Stomach smooth muscle (tissue), 2 donors: Measurements from ENCODE around the gene HPSE2.

ENCODE experiments used
- H3K27ac ChIP-seq: one replicate; pipeline ENCODE4 v1.7.0; 2013; ENCODE audit warnings: mild to moderate bottlenecking, low read length, inconsistent platforms
- H3K27me3 ChIP-seq, 2 donors: one replicate each; pipeline ENCODE4 v1.7.0; 2013; ENCODE audit warnings: low read length in 2 of 2; ENCODE audit not compliant: insufficient read depth in 2 of 2, control insufficient read depth in 1 of 2
- H3K36me3 ChIP-seq, 2 donors: one replicate each; pipeline ENCODE4 v1.7.0; 2013; ENCODE audit warnings: low read length in 2 of 2; ENCODE audit not compliant: control insufficient read depth in 2 of 2, insufficient read depth in 2 of 2
- H3K4me1 ChIP-seq: one replicate; pipeline ENCODE4 v1.7.0; 2013; ENCODE audit warnings: low read length; ENCODE audit not compliant: control insufficient read depth, insufficient read depth
- H3K4me3 ChIP-seq, 2 donors: one replicate each; pipeline ENCODE4 v1.7.0; 2013; ENCODE audit warnings: low read length in 2 of 2
- H3K9ac ChIP-seq, 2 donors: one replicate each; pipeline ENCODE4 v1.7.0; 2013; ENCODE audit warnings: low read length in 2 of 2, mild to moderate bottlenecking in 1 of 2
- H3K9me3 ChIP-seq, 2 donors: one replicate each; pipeline ENCODE4 v1.7.0; 2013; ENCODE audit warnings: low read length in 2 of 2; ENCODE audit not compliant: control insufficient read depth in 2 of 2
- donor health status: healthy.
- donor health status: Pancreatic carcinoma.

The HPSE2 gene

GRCh38 chr10:98664329-98665042 is 571.2 kb downstream of the HPSE2 start:
- H3K36me3 ChIP-seq: no peaks in the 10 kb centered on the region
- no peaks in the 10 kb centered on the region for H3K27me3 ChIP-seq
- no peak overlapping the region for H3K4me3 ChIP-seq
- H3K9ac ChIP-seq: no peak overlapping the region
- H3K9me3 ChIP-seq: peaks cover 2 to 9% of the 10 kb centered on the region in 2 donors
- H3K4me1 ChIP-seq: no peaks in the 10 kb centered on the region
- no peak overlapping the region for H3K27ac ChIP-seq

GRCh38 chr10:98659951-98660350 is 575.7 kb downstream of the HPSE2 start:
- Histone ChIP-seq H3K36me3 (no peaks in the 10 kb centered on the region), H3K9me3 (peaks cover 0 to 4% of the 10 kb centered on the region in 2 donors), H3K27me3 (no peaks in the 10 kb centered on the region), H3K4me3 (no peak overlapping the region), H3K4me1 (no peaks in the 10 kb centered on the region), H3K9ac (no peak overlapping the region), H3K27ac (no peak overlapping the region)

- Histone ChIP-seq H3K27me3 (no peaks in the 10 kb centered on the region), H3K9ac (no peak overlapping the region), H3K27ac (no peak overlapping the region), H3K36me3 (no peaks in the 10 kb centered on the region), H3K9me3 (no peaks in the 10 kb centered on the region), H3K4me3 (no peak overlapping the region), H3K4me1 (no peaks in the 10 kb centered on the region)
Measured at GRCh38 chr10:98655492-98655891, 580.2 kb downstream of the HPSE2 start.

GRCh38 chr10:98649170-98649569 is 586.5 kb downstream of the HPSE2 start:
- no peaks in the 10 kb centered on the region for H3K4me1 ChIP-seq
- no peaks in the 10 kb centered on the region for H3K36me3 ChIP-seq
- no peaks in the 10 kb centered on the region for H3K27me3 ChIP-seq
- no peak overlapping the region for H3K4me3 ChIP-seq
- H3K27ac ChIP-seq: no peak overlapping the region
- H3K9me3 ChIP-seq: no peaks in the 10 kb centered on the region
- H3K9ac ChIP-seq: no peak overlapping the region

GRCh38 chr10:98646998-98647917 is 588.4 kb downstream of the HPSE2 start:
- H3K4me1 ChIP-seq: no peaks in the 10 kb centered on the region
- no peaks in the 10 kb centered on the region for H3K27me3 ChIP-seq
- no peak overlapping the region for H3K9ac ChIP-seq
- H3K9me3 ChIP-seq: no peaks in the 10 kb centered on the region
- H3K27ac ChIP-seq: no peak overlapping the region
- H3K4me3 ChIP-seq: no peak overlapping the region
- no peaks in the 10 kb centered on the region for H3K36me3 ChIP-seq

GRCh38 chr10:98644466-98644865 is 591.2 kb downstream of the HPSE2 start:
- no peak overlapping the region for H3K9ac ChIP-seq
- H3K4me3 ChIP-seq: no peak overlapping the region
- H3K27me3 ChIP-seq: no peaks in the 10 kb centered on the region
- no peaks in the 10 kb centered on the region for H3K36me3 ChIP-seq
- H3K9me3 ChIP-seq: no peaks in the 10 kb centered on the region
- H3K27ac ChIP-seq: no peak overlapping the region
- H3K4me1 ChIP-seq: no peaks in the 10 kb centered on the region

GRCh38 chr10:98642281-98642680 is 593.4 kb downstream of the HPSE2 start:
- Histone ChIP-seq H3K27me3 (no peaks in the 10 kb centered on the region), H3K9ac (no peak overlapping the region), H3K9me3 (no peaks in the 10 kb centered on the region), H3K36me3 (no peaks in the 10 kb centered on the region), H3K4me1 (no peaks in the 10 kb centered on the region), H3K27ac (no peak overlapping the region), H3K4me3 (no peak overlapping the region)

- no peak overlapping the region for H3K9ac ChIP-seq
Measured at GRCh38 chr10:98638920-98639319, 596.7 kb downstream of the HPSE2 start.

GRCh38 chr10:98636921-98637329 is 598.7 kb downstream of the HPSE2 start:
- no peaks in the 10 kb centered on the region for H3K27me3 ChIP-seq
- H3K27ac ChIP-seq: no peak overlapping the region
- no peak overlapping the region for H3K4me3 ChIP-seq
- no peaks in the 10 kb centered on the region for H3K4me1 ChIP-seq
- H3K36me3 ChIP-seq: no peaks in the 10 kb centered on the region
- no peak overlapping the region for H3K9ac ChIP-seq
- H3K9me3 ChIP-seq: no peaks in the 10 kb centered on the region

More at GRCh38 chr10:98638920-98639319, 596.7 kb downstream of the HPSE2 start:
- no peaks in the 10 kb centered on the region for H3K27me3 ChIP-seq
- H3K27ac ChIP-seq: no peak overlapping the region
- H3K9me3 ChIP-seq: no peaks in the 10 kb centered on the region
- no peaks in the 10 kb centered on the region for H3K36me3 ChIP-seq
- H3K4me3 ChIP-seq: no peak overlapping the region
- H3K4me1 ChIP-seq: no peaks in the 10 kb centered on the region

GRCh38 chr10:98632456-98633150 is 603.0 kb downstream of the HPSE2 start:
- Histone ChIP-seq H3K27ac (no peak overlapping the region), H3K4me1 (no peaks in the 10 kb centered on the region), H3K9me3 (no peaks in the 10 kb centered on the region), H3K4me3 (no peak overlapping the region), H3K36me3 (no peaks in the 10 kb centered on the region), H3K9ac (no peak overlapping the region), H3K27me3 (no peaks in the 10 kb centered on the region)
